Activated CD4-positive, alpha-beta T cell treated with anti-CD3 and anti-CD28 coated beads, Interleukin-2, amount 50 U/mL, for 4 hours (primary cell): Measurements from ENCODE around the gene C12orf50.
A peak's percentile ranks its signal among the peaks of the same experiment; 100 is the strongest.
"Not testable (repeated sequence)": the region's sequence is repeated elsewhere in the genome, so short reads cannot be mapped to it uniquely, and the experiment has no call there.

Experiments used
- DNase-seq, 2 experiments: peaks; one replicate each; pipeline ENCODE4 v3.0.0-alpha.2; 2020

C12orf50 gene, protein sequence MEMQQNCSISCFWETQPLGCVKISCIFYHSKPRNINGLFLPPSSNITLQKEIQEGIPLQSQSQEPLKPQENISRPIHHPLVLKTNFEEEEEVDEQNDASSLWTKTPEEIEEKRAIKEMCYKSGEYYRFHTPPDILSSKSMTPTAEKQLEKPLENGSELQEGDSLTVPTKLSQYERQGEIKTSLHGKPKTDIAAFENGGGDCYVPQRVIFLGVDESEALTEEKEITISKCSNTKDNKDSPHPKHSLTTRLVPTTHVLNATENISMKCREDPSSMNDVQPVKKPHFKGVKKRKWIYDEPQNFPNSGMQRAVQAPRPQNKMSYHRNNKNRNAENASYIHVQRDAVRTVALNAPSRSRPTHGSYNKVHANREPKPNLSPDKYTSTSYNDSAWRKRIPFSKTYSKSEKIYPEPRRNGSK

GRCh38 chr12:88029093-88029665 lies at the start of gene C12orf50:
C12orf50 (minus strand) TSS chr12:88029401; CDS start chr12:88026962, 2,439 bp downstream.
- no peak for DNase-seq

- no peak for DNase-seq
These were observed 38.1 kb upstream of the C12orf50 start for GRCh38 chr12:88067301-88067700.

DNA sequence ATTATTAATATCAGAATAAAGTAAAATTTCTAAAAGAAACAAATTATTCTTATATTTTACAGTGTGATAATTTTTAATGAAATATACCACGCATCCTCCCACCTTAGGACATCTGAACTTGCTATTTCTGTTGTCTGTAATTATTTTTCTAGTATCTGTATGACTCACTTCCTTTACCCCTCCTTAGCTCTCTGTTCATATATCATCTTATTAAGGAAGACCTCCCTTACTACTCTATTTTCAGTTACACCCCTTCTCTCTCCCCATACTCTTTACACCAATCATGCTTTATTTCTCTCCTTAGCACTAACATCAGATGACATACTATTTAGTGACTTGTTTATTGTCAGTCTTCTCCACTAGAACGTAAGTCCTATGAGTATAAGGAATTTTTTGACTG lies 34.2 kb upstream of the C12orf50 start:
- no peak for DNase-seq

- DNase-seq: no peak
These were observed 33.3 kb upstream of the C12orf50 start for GRCh38 chr12:88062474-88062873.

DNA sequence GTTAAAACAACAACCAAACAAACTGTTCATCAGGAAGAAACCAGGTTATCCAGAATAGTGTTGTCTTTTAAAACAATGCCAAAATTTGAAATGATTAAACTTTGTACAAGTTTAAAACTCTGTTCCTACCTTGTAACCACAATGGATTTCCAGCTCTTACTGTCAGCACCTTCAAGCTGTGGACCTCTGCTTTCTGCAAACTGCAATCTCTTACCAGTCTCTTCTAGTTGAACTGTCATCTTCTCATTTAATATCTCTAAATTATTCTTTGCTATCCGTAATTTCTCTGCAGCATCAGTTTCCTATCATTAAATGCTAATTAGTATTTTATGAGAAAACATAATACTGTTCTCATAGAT lies 29.5 kb upstream of the C12orf50 start:
- DNase-seq: no peak

DNA sequence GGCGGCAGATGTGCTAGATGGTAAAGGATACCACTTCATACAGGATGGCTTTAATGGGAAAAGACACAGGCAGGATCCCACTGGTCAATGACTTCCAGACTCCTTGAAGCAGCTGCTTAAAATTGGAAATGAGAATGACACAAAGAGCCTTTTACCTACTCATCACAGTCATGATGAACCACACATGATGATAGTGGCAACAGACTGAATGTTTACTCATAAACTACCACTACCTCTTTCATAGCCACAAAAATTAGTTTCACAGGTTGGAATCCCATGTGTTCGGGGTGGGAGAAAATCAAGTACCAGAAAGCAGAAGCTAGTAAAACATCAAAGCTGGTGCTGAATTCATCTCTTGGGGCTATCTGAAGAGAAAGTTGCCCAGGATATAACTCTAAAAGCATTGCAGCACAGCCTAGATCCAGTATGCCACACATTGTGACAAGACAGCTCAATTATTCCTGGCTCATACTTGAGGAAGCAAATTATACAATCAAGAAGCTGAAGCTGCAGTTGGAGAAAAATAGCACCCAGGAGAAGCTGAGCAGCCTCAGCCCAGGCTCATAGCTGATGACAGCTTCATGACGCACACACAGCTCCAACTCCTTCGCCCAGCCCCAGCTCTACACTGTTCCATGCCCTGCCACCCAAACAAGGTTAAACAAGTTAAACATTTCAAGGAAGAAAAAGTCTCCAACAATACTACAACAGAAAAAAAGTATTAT lies 29.0 kb upstream of the C12orf50 start:
- DNase-seq: no peak

DNA sequence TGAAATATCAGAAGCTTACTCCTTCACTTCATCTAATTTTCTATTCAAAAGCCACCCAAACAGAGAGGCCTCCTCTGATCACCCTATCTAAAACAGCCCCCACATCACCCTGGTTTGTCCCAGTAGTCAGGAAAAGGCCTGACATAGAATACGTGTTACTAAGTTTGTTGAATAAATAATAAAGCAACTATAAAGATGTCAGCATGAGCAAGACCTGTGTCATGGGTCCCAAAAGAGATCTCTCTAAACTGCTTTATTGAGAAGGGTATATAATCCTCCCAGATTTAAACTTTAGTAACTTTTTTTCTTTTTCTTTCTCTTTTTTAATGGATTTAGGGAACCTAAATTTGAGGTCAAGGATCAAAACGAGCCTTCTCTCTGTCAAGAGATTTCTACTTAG lies 27.4 kb upstream of the C12orf50 start:
- no peak for DNase-seq

DNA sequence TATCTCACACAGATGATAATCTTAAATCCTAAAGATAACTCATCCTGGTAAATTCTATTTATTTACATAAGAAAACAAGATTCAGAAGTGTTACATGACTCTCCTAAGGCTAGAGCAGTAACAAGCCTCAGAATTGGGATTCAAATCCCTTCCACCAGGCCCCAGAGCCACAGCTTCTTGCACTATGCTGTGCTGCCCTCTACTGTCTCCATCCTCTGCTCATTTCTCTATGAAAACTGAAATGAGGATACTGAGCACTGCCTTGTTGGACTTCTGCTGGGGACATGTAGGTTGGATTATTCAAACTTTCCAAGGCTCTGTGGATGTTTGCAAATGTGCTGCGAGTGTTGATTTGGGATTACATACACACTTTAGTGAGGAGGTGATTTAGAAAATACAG lies 23.5 kb upstream of the C12orf50 start:
- no peak for DNase-seq

- no peak for DNase-seq
These were observed 14.8 kb upstream of the C12orf50 start for GRCh38 chr12:88044035-88044434.

- DNase-seq: no peak
These were observed 8.6 kb upstream of the C12orf50 start for GRCh38 chr12:88037770-88038169.

DNA sequence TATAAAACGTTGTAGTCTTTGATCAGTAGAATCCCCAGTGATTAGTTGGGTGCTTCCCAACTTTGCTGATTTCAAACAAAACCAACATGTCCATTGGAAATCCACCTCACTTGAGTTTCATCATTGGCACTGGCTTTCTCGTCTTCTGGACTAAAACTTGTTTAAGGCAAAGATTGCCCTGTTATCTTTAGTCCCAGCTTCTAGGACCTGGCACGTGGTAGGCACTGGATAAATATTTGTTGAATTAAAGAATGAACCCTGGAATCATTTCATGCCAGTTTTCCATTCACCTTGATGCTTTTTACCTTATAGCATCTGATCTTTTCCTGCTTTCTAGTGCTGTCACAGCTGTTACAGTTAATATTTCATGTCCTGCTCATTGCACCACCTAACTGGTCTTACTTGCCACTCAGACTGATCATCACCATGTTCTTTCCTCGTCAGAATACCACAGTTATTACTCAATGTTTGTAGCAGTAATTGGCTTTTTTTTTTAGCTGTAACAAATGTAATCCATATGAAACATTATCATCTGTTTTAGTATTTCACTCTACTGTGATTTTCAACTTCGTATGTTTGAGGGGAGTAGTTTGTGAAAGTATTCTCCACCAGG lies 7.3 kb upstream of the C12orf50 start:
- DNase-seq: no peak

DNA sequence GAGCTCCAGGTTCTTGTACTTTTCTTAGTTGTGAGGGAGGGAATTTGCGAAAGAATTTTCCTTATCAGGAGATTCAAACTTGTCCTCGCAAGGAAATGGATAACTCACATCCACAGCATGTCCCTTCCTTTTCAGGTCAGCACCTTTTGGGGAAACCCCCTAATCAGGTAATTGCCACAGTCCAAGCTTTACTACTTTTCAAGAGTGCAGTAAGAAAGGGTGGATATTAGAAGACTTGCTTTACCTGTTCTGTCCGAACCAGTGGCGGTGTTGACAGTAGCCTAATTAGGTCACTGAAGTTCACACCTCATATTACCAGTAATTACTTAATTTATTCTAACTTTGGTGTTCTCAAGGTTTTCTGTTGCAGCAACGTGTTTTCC lies 6.7 kb upstream of the C12orf50 start:
- DNase-seq: no peak

DNA sequence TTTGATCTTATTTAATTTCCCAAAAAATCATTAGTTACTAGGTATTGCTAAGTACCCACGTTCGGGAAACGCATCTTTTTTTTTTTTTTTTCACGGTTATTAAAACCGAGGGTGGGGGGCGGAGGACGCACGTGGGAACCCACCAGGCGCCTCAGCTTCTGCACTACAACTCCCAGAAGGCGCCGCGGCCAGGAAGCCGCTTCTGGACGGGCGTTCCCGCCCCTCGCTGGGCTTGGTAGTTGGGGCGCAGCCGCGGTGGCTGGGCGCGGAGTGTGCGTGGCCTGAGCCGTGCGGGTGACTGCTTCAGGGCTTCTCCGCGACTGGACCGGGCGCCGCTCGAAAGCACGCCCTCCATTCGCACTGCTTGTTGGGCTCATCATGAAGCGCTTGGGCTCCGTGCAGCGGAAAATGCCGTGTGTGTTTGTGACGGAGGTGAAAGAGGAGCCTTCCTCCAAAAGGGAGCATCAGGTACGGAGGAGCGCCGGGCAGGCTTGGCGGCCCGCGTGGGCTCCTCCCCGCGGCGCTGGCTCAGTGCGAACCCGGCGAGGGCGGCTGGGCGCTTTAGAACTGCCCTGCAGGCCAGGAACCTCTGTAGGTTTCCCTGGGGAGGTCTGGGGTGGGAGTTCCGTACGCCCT lies 6.2 kb upstream of the C12orf50 start:
- peak; percentile 84 to 86 for DNase-seq

- DNase-seq: not testable (repeated sequence)
These were observed 2.0 kb upstream of the C12orf50 start for GRCh38 chr12:88031161-88031560.

GRCh38 chr12:88026196-88026595 lies 3.0 kb downstream of the C12orf50 start:
- DNase-seq: no peak

DNA sequence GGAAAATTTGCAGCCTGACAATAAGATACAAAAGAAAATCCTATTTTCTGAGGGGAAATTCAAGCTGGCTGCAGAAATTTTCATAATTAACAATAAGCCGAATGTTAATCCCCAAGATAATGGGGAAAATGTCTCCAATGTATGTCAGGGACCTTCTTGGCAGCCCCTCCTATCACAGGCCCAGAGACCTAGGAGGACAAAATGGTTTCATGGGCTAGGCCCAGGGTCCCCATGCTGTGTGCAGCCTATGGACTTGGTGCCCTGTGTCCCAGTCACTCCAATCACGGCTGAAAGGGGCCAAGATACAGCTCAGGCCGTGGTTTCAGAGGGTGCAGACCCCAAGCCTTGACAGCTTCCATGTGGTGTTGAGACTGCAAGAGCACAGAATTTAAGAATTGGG lies 11.2 kb downstream of the C12orf50 start:
- no peak for DNase-seq

- DNase-seq: no peak
These were observed 13.4 kb downstream of the C12orf50 start for GRCh38 chr12:88015825-88016224.

GRCh38 chr12:88011755-88012154 lies 17.4 kb downstream of the C12orf50 start:
- no peak for DNase-seq

- DNase-seq: no peak
These were observed 22.9 kb downstream of the C12orf50 start for GRCh38 chr12:88006351-88006750.

GRCh38 chr12:88001327-88001726 lies 27.9 kb downstream of the C12orf50 start:
- no peak for DNase-seq

GRCh38 chr12:87995581-87996178 lies 33.5 kb downstream of the C12orf50 start:
- peak; percentile 5 to 11 for DNase-seq

- no peak for DNase-seq
These were observed 37.7 kb downstream of the C12orf50 start for GRCh38 chr12:87991483-87991882.

DNA sequence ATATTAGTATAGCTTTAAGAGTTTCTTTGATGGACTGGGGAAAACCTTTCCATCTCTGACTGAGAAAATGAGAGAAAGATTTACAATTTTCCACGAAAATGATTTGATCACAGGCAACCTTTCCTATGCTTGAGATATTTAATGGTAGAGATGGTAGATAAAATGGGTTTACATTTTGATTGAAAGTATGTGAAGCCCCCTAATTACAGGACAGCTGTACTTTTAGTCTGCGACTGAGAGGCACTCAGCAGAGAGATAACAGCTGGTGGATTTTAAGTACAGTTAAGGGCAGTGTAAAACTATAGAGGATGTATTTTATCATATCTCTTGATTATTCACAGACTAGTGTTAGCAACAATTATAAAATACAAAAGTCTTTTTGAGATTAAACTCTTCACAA lies 40.7 kb downstream of the C12orf50 start:
- no peak for DNase-seq
